ENCODE results near the gene ANXA2.
A peak's percentile ranks its signal among the peaks of the same experiment; 100 is the strongest.
"Not testable (repeated sequence)": the region's sequence is repeated elsewhere in the genome, so short reads cannot be mapped to it uniquely, and the experiment has no call there.

Gene ANXA2

DNA sequence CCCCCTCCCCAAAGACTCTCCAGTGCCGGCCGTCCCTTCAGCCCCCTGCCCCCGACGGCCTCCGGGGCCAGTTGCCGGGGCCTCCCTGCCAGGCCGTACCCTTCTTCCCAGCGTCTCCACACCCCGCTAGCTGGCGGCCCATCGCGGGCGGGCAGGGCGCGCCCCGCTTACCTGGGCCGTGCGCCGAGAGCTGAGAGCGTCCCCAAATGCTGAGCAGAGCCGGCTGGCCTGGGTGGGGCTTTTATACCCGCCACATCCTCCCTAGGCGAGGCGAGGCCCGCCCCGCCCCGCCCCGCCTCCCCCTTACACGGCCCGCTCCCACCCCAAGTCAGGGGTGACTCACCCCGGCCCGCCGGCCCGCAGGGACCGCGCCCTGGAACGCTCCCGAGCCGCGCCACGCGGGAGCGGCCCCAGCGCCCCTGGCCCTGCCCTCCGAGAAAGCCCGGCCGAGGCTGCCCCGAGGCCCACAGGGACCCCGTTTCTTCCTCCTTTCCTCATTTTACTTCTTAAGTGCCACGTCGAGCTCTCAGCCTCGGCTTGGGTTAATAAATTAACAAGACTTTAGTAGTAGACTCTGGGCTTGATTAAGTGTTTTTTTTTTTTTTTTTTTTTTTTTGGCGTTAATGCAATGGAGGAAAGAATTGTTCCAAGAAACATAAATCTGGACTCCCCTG lies at the start of gene ANXA2:
ANXA2 (minus strand) TSS at position 215 of the 674 bp plus-strand sequence. CDS start 11,911 bp downstream, outside the sequence.
- DNase-seq (ENCODE audit: low read depth): peak; percentile 47

DNA sequence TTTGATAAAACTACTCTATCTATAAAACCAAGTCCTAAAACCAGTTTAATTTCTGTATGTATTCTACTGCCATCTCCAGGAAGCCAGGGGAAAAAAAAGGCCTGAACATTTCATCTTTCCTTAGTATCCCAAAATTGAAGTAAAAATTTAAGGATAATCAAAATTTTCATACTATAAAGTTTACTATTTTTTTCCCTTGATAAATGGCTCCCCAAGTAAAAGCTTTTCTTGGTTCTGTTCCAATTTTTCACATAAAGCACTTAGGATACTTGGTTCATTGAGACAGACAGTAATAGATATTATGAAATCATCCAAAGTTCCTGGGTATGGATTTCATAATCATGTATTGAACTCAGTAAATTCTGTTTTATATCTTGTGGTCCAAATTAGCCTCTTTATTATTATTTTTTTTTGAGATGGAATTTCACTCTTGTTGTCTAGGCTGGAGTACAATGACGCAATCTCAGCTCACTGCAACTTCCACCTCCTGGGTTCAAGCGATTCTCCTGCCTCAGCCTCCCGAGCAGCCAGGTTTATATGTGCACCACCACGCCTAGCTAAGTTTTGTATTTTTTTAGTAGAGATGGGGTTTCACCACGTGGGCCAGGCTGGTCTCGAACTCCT lies 46.6 kb upstream of the ANXA2 start:
- no peak for DNase-seq (ENCODE audit: low read depth)

DNA sequence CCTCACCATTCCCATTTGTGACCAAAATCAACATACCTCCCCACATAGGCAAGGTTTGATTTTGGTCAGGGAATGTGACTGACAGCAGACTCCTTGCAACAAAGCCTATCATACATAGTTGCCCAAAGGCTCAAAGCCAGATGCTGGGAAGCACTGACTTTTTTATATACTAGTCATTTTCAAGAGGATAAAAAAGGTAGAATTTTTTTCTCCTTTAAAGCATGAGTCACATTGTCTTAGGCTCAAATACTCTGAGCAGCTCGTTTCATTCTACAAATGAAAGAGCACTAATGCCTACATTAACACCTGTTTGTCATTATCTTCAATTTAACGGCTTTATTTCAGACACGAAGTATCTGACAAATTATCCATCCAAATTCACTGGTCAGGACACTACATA lies 45.0 kb upstream of the ANXA2 start:
- no peak for DNase-seq (ENCODE audit: low read depth)

DNA sequence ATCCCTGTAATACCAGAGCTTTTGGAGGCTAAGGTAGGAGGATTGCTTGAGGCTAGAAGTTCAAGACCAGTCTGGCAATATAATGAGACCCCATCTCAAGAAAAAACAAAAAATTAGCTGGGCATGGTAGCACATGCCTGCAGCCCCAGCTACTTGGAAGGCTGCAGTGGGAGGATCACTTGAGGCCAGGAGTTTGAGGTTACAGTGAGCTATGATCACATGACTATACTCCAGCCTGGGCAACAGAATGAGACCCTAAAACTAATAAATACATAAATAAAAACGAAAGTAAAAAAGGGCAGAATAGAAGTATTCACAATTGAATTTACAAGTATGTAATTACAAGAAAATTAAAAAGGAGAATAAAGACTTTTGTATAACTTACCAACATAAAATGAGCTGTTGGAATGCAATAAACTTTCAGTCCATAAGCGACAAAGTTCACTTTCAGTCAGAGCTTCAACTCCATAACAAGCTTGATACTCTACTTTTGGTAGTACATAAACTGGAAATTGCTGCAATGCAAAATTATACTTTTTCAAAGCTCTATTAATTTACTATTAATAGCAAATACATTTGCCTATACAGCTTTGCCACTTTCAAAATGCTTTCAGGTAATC lies 44.4 kb upstream of the ANXA2 start:
- DNase-seq (ENCODE audit: low read depth): no peak

DNA sequence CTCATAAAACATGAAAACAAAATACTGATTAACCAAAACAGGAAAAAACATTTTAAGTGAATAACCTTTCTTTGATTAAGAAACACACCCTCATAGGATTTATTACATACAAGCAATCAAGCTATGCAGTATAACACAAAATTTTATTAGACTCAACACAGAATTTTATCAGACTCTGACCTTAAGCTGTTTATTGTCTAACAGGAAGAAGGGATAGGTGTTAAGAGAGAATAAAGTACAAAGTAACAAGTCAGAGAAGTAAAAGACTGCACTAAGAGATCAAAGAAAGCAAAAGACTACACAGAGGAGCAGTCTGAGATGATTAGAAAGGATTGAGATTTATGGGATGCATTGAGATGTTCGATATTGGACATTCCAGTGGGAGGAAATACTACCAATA lies 43.5 kb upstream of the ANXA2 start:
- no peak for DNase-seq (ENCODE audit: low read depth)

DNA sequence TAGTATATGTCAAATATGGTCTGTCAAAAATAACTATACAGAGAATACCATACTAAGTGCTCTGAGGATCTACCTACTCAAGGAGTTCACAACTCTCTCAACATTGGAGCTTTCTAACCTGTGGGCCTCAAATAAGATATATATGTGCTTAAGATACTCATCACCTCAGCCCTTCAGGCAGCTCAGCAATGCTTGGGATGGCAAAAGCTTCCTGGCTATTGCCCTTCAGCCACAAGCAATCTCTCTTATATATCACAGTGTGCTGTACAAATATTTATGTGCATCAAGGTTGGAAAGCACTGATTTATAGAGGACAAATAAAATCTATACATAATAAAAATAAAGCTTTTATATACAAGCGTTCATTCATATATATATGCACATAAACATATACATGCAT lies 40.9 kb upstream of the ANXA2 start:
- no peak for DNase-seq (ENCODE audit: low read depth)

DNA sequence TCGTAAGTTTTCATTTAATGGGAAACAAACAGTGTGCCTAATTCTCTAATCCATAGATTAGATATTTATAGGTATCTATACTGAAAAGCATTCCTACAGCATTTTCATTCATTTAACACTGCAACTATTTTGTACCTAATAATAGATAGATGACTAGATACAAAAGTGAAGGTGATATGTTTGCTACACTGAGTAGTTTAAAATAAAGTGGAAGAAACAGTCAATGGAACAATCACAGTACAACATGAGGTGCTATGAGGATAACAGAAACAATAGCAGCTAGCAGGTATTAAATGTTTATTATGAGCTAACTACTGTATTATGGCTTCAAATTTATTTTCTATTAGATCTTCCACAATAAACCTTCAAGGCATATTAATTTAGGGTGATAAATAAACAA lies 31.1 kb upstream of the ANXA2 start:
- no peak for DNase-seq (ENCODE audit: low read depth)

DNA sequence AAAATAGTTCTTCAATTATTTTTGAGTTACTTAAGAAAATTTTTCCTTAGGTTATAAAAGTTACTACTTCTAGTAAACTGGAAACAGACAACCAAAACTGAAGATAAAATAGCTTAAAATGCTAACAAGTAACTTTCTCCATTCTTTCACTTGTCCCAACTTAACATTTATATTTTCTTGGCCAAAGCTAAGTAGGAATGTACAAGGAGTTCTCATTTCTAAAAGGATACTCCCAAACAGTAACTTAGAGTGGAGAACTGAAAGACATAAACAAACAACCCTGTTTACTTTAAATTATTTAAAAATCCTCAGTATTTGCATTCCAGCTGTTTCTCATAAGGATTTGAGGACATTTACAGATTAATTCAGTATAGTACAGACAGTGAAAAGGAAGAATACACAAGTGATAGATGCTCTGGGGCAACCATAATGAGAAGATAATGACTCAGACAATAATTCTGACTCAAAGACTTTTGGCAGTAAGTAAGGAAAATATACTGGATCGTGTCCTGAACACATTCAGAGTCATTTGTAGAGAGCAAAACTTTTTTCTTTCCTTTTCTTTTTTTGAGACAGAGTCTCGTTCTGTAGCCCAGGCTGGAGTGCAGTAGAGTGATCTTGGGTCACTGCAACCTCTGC lies 29.2 kb upstream of the ANXA2 start:
- no peak for DNase-seq (ENCODE audit: low read depth)

DNA sequence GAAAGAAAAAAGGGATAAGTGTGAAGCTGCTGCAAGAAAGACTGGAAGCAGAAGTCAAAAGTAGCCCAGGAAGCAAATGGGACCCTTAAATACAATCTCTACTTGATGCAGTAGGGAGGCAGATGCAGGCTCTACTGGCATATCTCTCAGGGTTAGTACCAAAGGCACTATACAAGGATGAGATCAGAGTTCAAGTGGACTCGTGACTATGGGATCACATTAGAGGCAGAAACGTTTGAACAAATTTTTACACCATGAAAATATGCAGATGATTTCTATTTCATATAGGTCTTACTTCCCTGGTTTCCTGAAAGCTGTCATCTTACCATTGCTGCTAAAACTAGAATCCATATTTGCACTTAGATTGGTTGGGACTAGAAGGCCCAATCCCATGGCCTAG lies 27.7 kb upstream of the ANXA2 start:
- DNase-seq (ENCODE audit: low read depth): no peak

DNA sequence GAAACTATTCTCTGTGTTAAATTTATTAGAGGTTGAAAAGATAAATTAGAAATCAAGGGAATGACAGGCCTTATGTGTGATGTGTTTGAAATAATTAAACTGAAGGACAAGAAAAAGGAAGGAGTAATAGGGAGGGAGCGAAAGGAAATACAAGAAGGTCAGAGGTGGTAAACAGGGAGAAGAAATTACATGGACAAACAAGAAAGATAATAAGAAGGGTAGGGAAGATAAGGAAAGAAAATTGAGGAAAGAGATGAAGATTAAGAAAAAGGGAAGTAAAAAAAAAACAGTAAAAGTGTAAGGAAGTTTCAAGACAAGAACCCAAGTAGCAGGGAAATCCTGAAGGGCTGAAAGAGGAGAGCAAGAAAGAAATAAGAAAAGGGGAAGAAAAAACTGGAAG lies 26.2 kb upstream of the ANXA2 start:
- no peak for DNase-seq (ENCODE audit: low read depth)

DNA sequence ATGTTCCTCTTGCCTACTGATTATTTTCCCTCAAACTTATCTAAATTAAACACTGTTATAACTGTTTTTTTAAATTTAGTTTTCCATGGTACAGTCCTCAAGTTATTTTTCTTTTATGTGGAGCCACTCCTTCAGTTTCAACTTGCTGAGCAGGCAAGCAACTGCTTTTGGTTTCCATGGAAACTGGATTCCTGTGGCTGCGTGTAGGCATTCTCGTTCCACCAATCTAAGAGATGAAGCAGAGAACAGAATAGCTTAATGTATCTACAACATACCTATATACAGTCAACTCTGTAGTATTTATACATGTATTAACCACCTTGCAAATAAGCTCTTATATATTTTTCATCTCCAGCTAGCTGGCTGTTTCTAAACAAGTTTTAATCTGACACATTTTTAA lies 25.8 kb upstream of the ANXA2 start:
- no peak for DNase-seq (ENCODE audit: low read depth)

DNA sequence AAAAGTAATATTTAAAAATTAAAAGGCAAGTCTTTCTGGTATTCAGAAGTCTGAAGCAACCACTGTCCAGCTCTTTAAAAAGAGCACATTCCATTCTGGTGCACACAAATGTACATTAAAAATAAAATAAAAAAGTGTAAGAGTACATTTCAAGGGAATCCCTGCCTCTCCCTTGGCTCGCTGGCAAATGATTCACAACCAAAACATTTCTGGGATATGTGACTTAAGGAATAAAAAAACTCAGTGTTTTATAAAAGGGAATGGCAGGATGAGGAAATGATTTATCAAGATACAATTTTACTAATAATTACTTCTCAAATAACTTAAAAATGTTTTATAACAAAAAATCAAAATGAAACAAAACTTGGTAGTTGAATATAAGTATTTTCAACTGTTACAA lies 23.8 kb upstream of the ANXA2 start:
- no peak for DNase-seq (ENCODE audit: low read depth)

DNA sequence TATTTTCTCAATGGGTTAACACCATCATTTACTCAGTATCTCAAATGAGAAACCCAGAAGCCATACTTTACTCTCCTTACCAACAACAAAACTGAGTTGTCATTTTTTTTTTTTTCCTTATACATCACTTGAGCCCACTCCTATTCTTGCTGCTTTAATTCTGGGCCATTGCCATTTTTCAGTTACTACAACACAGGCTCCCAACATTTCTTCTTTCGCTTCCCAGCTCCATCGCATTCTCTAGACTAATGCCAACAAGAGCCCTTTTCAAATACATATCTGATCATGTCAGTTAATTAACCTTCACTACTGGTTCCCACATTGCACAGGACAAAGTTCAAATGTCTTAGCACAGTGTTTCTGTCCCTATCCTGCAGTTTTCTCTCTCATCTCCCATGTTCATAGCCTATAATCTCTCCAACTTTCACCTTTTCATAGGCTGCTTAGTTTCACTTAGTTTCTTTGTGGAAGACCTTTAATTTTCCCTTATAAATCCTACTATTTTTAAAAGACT lies 22.5 kb upstream of the ANXA2 start:
- DNase-seq (ENCODE audit: low read depth): no peak

DNA sequence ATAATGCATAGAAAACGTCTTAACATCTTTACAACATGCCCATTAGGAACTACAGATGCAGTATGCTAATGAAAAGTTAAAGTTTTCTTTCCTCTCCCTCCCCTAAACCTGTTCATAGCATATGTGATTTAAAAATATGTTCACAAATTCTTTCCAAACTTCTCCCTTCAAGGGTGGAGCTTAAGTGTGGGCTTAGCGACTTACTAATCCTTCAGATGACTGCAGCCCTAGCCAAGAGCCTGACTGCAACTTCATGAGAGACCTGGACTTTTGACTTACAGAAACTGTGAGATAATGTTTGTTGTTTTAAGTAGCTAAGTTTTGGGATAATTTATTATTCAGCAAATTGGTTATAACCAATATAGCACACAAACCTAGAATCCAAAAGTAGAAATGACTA lies 22.0 kb upstream of the ANXA2 start:
- DNase-seq (ENCODE audit: low read depth): no peak

DNA sequence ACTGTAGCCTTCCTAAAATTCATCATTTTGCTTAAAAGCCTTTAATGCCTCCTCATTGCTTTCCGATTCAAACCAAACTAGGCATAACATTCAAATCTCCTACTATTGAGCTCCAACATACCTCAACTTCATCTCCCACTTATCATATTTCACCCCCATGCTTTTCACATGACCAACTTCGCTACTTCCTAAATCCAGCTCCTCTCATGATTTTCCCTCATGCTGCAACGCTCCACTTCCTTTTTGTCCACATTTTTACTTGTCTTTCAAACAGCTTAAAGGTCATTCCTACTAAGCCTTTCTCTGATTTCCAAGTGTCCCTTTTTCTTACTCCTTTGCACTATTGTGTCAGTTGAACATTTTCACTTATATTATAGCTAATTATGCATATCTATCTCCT lies 20.3 kb upstream of the ANXA2 start:
- DNase-seq (ENCODE audit: low read depth): no peak

DNA sequence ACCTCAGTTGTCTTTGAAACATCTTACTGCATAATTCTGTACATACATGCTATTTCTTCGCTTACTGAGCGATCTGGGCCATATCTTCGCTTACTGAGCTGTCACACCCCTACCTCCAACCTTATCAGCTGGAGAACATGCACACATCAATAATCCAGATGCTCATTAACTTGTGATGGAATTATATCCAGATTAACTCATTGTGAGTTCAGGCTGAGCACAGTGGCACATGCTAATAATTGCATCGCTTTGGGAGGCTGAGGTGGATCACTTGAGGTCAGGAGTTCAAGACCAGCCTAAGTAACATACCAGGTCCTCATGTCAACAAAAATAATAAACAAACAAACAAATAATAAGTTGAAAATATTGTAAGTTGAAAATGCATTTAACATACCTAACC lies 19.3 kb upstream of the ANXA2 start:
- no peak for DNase-seq (ENCODE audit: low read depth)

DNA sequence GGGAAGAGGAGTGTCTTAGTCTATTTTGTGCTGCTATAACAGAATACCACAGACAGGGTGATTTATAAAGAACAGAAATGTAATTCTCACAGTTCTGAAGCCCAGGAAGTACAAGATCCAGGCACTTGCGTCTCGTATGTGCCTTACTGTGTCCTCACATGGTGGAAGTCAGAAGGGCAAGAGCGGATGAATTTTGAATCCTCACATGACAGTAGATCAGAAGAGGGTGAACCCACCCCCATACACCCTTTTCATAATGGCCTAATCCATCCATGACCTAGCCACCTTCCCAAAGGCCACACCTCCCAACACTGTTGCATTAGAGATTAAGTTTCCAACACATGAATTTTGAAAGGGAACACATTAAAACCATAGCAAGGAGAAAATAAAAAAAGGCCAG lies 18.7 kb upstream of the ANXA2 start:
- no peak for DNase-seq (ENCODE audit: low read depth)

DNA sequence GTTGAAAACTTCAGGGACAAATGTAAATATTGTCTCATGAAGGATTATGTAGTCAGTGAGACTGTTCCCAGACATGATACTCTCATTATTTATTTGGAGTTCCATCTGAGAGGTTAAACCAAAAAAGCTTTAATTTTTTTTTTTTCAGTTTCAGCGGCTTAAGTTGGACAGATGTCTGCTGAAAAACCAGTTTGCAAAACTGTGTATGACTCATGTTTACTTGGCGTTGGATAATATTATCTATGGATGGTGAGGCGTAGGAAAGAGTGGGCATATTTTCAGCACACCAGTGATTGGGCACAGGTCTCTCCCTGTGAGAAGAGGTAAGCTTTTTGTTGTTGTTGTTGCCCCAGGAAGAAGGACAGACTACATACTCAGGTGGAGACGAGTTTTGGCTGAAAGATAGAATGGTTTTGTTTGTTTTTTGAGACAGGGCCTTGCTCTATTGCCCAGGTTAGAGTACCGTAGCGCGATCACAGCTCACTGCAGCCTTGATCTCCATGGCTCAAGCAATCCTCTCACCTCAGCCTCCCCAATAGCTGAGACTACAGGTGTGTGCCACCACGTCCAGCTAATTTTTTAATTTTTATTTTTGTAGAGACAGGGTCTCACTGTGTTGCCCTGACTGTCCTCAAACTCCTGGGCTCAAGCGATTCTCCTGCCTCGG lies 16.4 kb upstream of the ANXA2 start:
- DNase-seq (ENCODE audit: low read depth): no peak

DNA sequence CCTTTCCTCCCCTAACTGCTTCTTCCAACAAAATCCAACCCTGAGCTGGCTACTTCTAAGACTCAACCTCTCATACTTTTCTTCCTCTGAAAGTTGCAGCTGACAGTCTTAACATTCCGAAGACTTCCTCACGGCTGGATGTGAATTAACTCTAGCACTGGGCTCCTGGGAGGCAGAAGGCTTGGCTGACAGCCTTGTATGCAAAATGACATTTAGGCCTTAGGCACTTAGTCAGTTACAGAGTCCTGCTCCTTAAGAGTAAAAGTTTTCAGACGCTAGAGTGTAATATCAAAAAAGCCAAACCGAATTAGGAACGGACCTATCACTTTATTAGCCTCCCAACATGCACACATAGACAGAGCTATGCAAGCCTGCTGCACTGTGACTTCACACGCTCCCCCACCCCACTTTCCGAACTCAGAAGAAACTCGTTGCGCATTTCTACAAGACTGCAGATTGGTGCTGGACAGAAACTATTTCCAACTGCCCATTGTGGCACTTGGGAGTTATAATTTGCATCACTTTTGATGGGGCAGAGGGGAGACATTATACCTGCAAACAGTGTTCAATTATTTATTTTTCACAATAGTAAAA lies 15.5 kb upstream of the ANXA2 start:
- DNase-seq (ENCODE audit: low read depth): no peak

DNA sequence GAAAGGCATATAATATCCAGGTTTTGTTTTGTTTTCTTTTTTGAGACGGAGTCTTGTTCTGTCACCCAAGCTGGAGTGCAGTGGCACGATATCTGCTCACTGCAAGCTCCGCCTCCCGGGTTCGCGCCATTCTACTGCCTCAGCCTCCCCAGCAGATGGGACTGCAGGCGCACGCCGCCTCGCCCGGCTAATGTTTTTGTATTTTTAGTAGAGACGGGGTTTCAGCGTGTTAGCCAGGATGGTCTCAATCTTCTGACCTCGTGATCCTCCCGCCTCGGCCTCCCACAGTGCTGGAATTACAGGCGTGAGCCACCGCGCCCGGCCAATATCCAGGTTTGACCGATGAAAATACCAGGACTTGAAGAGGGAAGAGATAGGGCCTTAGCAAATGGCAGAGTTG lies 15.0 kb upstream of the ANXA2 start:
- not testable (repeated sequence) for DNase-seq (ENCODE audit: low read depth)

DNA sequence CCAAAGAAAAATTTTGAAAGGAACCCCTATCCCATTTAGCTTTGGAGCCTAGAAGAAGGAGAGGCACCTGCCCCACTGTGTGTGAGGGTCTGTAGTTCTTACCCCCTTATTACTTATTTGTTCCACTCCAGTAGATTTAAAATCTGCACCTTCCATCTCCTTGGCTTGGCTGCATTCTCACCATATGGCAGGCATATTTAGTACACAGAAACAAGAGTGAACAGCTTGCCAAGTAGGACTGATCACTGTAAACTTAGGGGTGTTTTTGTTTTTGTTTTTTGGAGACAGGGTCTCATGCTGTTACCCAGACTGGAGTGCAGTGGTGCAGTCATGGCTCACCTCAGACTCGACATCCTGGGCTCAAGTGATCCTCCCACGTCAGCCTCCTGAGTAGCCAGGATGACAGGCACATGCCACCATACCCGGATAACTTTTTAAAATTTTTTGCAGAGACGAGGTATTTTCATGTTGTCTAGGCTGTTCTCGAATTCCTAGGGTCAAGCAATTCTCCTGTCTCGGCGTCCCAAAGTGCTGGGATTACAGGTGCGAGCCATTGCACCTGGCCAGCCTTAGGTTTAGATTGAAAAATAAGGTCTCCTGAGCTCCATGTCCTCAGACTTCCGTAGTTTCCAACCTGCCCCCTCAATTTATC lies 14.1 kb upstream of the ANXA2 start:
- DNase-seq (ENCODE audit: low read depth): no peak

DNA sequence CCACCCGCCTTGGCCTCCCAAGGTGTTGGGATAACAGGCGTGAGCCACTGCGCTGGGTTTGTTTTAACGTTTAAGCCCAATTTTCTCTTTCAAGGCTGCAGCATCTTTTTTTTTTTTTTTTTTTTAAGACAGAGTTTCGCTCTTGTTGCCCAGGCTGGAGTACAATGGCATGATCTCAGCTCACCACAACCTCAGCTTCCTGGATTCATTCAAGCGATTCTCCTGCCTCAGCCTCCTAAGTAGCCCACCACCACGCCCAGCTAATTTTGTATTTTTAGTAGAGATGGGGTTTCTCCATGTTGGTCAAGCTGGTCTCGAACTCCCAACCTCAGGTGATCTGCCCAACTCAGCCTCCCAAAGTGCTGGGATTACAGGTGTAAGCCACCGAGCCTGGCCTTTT lies 12.6 kb upstream of the ANXA2 start:
- DNase-seq (ENCODE audit: low read depth): not testable (repeated sequence)
